ENCODE results near the gene LMO1.

The LMO1 gene

DNA sequence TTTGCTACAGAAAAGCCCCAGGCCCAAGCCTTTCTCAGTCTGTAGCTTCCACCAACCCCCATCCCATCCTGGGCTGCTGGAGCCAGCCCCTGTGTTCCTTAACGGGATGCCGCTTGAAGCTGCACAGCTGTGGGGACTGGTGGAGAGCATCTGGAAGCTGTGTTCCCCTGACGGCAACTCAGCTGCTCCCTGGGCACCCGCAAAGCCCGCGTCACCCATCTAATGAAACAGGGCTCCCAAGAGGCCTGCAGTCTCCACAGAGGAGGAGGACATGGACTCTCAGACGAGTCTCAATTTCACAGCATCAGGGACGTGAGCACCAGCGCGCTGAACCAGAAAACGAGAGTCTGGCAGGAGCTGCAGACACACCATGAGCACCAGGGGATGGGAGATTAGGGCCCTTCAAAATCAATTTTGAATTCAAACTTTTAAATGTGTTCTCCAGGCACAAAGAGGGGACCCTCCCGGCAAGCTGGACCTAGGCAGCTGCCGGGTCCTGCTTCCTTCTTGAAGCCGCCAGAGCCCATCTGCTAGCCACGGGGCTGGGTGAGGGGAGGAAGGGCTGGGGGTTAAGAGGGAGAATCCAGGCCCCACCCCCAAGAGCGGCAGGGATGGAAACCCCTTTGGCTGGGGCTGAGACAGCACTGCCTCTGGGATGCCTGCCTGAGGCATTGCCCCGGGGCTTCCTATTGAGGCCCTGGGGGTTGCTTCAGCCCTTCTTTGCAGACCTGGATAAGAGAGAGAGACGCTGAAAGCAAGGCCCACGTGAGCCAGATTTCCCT, 21.0 kb downstream of the LMO1 start:
- no peak for DNase-seq (ENCODE audit: low spot score)

DNA sequence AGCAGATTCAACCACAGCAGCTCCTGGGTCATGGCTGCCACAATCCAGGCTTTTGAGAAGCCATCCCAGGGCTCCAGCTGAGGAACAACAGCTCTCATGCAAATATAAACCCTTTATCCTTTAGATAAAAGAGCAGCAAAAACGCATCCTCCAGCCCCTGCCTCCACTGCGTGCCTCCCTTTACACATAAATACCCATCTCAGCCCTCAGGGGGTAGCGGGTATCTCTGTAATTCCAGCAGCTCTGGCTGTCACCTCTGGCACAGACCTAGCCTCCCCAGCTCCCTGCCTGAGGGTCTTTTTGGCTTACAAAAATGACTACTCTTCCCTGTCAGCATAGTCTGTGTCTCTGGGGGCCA, 21.6 kb downstream of the LMO1 start:
- DNase-seq (ENCODE audit: low spot score) = no peak

DNA sequence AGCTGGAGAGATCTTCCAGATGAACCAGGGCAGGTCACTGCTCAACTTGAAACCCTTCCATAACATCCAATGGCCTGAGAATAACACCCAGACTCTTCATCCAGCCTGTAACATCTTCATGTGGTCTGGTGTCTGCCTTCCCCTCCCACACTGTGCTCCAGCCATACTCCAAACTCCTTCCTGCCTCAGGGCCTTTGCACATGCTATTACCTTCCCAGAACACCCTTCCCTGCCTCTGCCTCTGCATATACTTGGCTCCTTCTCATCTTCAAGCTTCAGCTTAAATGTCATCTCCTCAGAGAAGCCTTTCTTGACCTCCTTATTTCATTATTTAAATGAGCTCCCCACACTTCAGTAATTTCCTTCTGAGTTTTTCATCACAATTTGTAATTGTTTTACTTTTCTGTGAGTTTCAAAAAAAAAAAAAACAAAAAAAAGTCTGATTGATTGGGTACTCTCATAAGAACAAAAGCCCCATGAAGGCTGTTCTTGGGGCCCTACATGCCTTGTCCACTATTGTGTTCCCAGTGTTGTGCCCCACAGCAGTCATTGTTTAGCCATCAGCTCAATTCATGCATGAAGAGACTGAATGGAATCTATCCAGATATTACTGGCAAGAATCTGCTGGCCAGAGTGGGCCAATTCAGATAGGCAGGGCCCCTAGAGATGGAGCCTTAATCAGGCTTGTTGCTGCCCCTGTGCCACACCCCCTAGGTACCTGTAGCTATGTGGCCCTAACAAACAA, 22.1 kb downstream of the LMO1 start:
- no peak for DNase-seq (ENCODE audit: low spot score)

DNA sequence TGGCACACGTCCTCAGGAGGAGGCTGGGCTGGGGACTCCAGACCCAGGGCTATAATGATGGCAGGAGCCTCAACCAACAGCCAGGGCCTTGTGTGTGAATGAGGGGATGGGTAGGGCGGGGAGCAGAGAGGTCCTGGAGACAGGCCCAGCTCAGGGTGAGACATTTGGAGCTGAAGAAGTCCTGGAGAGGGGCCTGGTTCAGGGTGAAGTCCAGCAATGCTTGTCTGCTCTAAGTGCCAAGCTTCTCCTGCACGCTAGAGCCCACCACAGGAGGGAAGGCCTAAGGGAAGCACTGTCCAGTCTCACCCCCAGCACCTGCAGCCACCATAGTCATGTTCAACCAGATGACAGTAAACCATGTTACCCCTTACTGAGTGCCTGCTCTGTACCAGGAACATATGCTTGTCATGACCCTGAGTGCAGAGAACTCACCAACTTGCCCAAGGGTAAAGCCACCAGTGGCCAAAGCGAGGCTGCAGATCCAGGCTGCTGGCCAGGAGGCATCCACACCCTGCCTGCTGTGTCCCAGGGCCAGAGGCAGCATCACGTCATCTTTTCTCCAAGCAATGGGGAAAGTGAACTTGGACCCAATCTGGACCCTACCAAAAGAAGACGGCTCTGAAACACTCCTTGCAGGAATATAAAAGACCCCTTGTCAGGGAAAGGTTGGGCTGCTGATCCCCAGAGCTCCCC, 24.0 kb downstream of the LMO1 start:
- DNase-seq (ENCODE audit: low spot score) = no peak

DNA sequence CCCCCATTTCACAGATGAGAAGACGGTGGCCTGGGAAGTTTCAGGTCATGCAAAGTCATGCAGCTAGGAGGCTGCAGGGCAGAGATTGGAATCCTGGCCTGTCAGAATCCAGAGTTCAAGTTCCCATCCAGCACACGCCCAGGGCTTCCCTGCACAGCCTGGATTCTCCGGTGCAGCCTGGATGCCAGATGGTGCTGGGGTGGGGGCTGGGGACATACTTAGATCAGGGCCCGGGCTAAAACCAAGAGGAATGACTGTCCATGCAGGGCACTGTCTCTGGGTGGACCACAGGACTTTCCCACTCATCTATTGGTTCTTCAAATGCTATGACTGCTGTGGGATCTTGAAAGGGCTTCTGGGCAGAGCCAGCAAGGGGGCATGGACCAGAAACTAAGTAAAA, 24.6 kb downstream of the LMO1 start:
- no peak for DNase-seq (ENCODE audit: low spot score)

DNA sequence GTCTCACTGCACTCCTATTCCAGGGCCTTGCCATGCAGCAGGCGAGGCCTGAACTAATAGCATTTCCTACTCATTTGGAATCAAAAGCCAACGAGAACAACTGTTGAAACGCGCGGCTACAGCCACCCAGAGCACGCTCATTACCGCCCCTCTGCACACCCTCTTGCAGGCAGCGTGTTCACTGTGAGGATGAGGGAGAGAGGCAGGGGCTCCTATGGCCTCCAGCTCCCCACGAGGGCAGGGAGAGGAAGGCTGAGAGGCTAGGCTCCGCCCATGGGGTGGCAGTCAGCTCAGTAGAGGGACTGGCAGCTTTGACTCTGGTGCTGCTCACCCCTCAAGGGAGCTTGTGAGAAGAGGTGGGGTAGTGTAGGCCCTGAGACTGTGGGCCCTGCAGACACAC, 26.2 kb downstream of the LMO1 start:
- DNase-seq (ENCODE audit: low spot score) = no peak

DNA sequence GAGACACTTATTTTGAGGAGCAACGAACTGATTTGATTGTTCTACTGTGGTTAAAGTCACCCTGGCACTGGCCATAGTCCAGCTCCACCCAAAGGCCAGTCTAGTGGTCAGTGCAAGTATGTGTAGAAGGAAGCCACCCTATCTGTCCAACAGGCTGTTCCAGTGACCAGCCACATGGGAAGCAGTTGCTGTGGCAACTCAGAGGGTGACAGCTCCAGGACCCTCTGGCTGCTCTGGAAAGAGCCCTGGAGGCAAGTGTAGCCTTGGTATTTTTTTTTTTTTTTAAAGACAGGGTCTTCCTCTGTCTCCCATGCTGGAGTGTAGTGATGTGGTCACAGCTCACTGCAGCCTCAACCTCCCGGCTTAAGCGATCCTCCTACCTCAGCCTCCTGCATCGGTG, 27.8 kb downstream of the LMO1 start:
- no peak for DNase-seq (ENCODE audit: low spot score)

DNA sequence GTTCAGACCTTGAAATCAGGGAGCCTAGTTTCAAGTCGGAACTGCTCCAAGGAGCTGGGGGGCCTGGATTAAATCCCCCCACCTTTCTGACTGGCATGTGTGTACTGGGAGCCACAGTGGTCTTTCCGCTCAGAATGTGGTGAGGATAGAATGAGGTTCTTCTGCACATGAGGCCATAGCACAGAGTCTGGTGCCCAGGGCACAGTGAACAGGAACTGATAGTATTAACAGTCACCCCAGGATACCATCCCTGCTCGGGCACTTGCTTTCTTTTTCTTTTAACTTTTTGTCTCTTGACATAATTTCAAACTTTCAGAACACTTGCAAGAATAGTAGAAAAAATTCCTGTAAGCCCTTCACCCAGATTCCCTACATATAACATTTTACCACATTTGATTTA, 28.8 kb downstream of the LMO1 start:
- DNase-seq (ENCODE audit: low spot score) = no peak

DNA sequence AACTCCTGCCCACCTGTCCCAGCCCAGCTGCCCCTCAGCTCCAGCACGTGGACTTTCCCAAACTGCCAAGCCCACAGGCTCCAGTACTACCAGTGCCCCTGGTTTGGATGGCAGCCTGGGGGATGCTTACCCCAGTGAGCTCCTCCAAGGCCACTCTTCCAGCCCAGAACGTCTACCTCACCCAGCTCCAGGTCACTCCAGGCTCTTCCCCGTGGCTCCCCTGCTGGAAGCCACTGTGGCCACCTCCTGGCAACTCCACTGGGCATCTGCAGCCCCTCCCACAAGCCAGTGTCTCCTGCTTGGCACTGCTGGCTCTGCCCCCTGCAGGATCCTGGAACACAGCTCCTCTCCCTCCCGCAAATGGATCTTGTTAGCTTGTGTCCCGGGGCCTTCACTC, 29.3 kb downstream of the LMO1 start:
- no peak for DNase-seq (ENCODE audit: low spot score)

DNA sequence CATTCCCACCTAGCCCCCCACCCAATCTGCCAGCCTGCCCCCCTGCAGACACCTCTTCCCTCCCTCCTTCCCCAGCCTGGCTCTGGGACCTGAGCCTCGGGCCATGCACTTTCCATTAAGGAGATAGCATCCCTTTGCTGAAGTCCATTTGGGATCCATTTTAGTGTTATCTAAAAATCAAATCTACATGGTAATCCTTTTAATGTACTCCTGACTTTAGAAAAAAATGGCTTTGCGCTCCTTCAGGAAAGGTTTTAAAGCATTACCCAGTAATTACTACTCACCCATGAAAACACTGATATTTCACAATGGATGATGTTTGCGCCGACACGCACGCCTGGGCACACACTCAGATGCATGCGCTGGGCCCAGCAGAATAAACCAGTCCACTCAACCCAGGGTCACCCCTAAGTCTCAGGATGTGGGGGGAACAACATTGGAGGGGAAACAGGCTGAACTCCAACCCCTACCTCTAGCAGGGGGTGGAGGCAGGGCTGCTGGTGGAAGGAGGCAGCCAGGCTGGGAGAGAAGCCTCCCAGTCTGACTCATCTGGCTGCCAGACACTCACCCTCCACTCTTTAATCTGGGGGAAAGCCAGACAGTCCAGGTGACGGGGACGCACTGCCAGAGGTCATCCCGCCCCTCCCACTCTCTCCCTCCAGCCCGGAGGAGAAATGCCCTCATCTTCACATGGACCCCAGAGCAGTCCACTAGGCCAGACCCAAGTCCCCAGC, 29.8 kb downstream of the LMO1 start:
- DNase-seq (ENCODE audit: low spot score) = no peak

DNA sequence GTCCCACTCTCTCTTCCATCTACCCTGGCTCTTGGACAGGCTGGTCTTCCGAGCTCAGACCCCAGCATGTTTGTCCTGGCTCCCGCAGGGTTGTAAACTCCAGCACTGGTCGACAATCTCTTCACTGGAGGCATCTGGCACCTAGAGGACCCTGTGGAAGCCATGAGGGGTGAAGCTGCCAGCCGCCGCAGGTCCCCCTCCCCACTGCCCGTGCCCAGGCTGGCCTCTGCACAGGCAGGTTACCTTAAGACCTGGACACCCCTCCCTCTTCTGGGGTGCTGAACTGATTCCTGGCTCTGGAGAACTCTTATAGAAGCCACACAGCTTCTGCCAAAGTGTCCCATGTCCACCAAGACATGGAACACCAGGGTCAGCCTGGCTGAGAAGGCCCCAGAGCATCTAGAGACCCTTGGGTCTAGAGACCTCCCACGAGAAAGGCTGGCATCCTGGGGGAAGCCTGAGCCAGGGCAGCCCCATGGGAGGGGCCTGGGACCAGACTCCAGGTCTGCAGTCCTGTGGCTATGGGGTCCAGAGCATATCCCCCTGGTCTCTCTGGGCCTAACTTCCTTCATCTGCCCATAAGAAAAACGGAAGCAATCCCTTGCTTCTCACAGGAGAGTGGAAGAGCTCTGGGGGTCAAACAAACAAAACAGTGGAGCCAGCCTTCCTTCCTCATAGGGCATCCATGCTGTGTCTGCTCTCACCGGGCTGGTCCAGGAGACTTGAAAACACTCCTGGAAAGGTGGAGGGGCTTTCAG, 30.6 kb downstream of the LMO1 start:
- DNase-seq (ENCODE audit: low spot score) = no peak

DNA sequence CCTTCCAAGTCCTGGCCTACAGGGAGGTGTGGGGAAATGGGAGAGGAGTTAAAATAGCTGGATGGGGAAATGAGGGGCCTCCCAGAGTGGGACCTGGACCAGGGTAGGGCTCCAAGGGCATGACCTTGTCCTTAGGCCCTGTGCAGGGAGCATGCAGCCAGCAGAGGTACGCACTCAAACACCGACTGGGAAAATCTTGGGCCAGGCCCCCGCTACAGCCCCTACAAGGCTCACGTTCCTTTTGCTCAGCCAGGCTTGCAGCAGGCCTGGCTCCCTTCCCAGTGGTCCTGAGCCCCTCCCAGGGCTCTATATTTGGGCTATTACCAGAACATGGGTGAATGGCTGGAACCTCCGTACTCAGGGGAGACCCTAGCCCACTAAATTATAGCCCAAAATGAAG, 31.3 kb downstream of the LMO1 start:
- no peak for DNase-seq (ENCODE audit: low spot score)

DNA sequence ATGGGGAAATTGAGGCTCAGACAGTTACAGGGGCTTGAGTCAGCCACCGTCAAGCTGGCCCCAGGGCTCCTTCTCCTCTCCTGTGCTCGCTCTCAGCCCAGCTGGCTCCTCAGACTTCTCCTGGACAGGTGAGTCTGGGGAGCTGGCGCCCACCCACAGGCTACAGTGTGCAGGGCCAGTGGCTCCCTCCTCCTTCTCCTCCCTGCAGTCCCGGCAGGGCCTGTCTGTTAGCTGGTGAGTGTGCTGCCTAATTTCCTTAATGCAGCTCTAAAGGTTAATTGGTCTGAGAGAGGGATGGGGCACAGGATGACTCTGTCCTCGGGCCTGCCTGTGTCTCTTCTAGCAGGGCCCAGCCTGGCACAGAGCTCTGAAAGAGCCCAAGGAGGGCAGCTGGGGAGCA, 31.7 kb downstream of the LMO1 start:
- no peak for DNase-seq (ENCODE audit: low spot score)

DNA sequence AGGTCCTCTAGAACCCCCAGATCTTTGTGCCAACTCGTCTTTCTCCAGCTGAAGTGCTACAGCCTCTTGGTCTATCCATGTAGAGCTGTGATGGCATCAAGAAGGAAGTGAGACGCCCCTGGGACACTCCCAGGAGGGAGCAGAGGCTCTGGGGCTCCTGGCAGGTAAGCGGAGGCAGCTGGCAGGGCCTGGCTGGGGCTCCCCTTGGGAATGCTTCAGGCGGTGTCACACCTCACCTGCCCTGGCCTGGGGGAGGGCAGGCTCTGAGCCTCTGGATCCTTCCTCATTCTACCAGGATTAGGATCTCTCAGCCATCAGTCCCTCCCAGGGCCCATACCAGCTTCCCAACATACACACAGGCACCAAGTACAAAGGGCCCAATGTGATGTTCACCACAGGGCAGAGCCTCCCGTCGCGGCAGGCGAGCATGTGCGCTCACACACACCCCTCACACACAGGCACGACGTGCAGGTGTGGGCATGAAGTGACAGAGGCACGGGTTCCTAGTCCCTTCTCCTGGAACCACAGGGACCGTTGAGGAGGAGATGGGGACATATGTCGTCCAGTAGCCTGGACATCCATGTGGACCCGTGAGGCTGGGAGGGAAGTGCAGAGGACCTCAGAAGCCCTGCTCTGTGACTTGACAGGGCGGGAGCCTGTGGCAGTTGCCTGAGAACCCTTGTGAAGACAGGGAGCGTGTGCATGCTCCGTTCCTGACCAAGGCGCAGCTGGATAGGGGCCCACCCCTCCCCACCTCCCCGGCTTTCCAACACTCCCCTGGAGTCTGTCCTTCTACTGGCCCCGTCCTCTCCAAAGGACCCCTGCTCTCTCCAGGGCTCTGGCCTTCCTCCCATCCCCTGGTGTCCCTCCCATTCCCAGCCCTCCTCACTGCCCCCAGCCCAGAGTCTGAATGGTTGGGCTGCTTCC, 32.5 kb downstream of the LMO1 start:
- no peak for DNase-seq (ENCODE audit: low spot score)

DNA sequence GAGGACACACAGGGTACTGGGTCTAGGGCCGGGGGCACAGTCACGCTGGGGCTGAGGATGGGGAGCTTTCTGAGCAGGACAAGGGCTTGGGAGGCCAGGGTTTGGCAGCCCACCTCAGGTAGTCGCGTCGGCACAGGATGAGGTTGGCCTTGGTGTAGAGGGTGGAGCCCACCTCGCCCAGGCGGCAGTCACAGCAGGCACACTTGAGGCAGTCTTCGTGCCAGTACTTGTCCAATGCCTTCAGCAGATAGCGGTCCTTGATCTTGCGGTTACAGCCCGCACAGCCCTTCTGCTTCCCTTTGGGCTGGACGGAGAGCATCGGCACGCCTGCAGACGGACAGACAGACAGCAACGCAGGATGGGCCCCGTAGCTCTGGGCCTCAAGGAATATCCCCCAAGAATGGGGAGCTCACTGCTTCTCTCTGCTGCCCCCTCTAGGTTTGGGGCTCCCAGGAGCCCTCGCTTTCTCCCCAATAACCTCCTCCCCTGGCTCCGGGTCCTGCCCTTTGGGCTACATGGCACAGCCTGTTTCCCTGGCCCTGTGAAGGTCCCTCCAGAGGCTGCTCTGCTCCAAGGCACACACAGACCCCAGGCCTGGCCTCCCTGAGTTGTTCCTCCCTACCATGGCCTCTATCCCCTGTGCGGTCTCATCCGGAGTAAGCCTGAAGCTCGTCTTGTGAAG, 33.4 kb downstream of the LMO1 start:
- no peak for DNase-seq (ENCODE audit: low spot score)

DNA sequence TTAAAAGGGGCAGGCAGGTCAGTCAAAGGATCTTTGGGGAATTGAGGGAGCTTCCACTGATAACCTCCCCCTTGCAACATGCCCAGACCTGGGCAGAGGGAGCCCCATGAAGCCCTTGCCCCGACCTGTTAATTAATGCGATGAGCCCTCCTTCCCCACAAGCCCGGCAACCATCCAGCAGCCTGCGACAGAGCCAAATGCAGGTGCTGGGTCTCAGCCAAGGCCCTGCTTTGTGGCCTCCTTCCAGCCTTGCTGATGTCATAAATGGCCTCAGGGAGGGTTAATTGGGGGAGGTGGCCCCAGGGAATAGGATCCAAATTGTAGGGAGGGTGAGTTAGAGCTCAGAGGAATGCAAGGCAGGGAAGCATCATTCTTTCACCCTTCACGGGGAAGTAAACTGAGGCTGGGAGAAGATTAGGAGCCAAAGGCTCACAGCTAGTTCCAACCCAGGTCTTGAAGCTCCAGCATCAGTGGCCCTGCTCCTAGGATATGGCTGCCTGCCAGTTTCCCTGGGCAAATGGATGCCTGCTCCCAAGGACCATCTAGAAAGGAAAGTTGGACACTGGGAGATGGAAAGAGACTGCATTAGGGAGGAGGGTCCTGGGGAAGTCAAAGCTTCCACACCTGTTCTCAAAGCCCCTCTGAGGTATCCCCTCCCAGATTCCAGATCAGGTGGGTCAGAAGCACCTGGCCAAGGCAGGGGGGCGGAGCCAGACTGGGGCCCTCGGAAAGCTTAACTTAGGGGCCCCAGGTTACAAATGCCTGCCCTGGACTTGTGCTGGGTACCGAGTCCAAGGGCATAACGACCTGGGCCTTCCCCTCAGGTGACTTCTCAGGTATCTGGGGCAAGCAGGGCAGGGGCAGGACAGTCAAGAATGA, 34.1 kb downstream of the LMO1 start:
- DNase-seq (ENCODE audit: low spot score) = no peak

DNA sequence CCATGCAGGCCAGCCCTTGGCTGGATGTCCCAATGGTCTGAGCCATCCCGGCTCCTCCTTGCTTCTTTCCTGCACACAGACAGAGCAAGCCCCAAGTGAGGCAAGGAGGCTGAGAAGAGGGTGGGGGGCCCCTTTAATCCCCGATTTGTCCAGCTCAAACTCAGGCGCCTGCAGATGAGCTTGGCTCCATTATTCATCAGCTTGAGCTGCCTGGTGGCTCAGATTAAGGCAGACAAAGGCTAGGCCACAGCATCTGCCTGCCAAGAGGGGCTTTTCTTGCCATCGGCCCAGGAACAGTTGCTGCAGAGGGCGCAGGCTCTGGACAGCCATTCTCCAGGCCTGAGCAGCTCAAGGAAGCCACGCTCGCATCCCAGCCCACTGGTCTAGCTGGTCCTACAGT, 35.4 kb downstream of the LMO1 start:
- no peak for DNase-seq (ENCODE audit: low spot score)

DNA sequence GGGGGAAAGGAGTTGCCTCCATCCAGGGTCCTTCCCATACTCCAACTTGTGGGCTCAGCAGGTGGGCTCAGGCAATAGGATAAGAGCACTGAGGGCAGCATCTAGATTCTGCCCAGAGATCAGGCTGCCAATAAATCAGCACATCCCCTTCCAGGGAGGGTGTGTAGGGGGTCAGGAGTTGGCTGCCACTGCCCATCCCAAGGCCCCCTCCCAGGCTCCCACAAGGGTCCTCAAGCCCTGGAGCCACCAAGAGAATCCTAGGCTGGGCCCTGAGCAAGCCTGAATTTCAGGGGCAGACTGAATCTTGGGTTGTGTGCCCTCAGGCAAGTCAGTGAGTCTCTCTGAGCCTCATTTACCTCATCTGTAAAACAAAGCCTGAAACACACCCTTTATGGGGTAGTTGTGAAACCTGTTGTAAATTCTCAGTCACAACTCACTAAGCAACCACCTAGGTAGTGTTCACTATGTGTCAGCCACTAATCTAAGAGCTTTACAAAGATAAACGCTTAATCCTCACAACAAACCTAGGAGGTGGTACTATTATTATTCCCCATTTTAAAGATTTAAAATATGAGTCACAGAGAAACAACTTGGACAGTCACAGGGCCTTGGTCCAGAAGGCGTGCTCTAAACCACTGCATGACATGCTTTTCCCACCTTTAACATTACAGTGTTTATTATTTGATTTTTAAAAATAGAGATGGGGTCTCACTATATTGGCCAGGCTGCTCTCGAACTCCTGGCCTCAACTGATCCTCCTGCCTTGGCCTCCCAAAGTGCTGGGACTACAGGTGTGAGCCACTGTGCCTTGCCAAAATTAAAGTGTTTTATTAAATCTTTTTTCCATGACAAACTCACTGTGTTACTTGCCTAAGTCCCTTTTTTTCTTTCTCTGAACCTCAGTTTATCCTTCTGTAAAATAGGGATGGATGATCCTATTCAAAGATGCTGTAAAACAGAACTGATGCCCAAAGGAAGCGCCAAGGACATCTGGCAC, 36.2 kb downstream of the LMO1 start:
- DNase-seq (ENCODE audit: low spot score) = no peak
